ENCODE data around the gene SLC1A7. TPM values are rescaled to one million over a fixed set of nuclear protein-coding genes. Genes with fewer than 3 reads are reported as not detected.

The SLC1A7 gene
- total RNA-seq, 1 donor from 2014 or later, result not detected

DNA sequence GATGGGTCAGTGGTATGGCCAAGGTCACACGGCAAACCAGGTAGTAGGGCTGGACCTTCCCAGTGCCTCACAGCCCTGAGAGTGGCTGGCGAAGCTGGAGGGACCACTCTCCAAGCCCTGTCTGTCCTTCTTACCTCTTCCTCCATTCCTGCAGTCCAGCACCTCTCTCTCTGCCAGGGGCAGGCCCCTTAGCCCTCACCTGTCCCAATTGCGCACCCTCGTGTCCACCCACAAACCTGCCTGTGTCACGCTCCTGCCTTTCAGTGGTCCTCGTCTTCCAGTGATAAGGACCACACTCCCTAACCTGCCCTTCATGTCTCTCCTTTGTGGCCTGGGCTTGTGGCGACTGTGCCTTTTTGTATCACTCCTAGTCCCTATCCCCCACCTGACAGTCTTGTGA lies 77.0 kb downstream of the SLC1A7 start:
- no peak overlapping the region for H3K27ac Mint-ChIP-seq (ENCODE audit: unreplicated experiment)
- H3K4me3 Mint-ChIP-seq (ENCODE audit: unreplicated experiment), result no peak overlapping the region
- peaks cover 7% of the 10 kb centered on the region for H3K4me1 Mint-ChIP-seq (ENCODE audit: unreplicated experiment)
- no peaks in the 10 kb centered on the region for H3K9me3 Mint-ChIP-seq (ENCODE audit: unreplicated experiment)
- no peak for DNase-seq (ENCODE audit: extremely low spot score, unreplicated experiment)
- H3K36me3 Mint-ChIP-seq (ENCODE audit: unreplicated experiment), result no peaks in the 10 kb centered on the region
- no peaks in the 10 kb centered on the region for H3K27me3 Mint-ChIP-seq (ENCODE audit: unreplicated experiment)
- TF ChIP-seq, protein P1, sequence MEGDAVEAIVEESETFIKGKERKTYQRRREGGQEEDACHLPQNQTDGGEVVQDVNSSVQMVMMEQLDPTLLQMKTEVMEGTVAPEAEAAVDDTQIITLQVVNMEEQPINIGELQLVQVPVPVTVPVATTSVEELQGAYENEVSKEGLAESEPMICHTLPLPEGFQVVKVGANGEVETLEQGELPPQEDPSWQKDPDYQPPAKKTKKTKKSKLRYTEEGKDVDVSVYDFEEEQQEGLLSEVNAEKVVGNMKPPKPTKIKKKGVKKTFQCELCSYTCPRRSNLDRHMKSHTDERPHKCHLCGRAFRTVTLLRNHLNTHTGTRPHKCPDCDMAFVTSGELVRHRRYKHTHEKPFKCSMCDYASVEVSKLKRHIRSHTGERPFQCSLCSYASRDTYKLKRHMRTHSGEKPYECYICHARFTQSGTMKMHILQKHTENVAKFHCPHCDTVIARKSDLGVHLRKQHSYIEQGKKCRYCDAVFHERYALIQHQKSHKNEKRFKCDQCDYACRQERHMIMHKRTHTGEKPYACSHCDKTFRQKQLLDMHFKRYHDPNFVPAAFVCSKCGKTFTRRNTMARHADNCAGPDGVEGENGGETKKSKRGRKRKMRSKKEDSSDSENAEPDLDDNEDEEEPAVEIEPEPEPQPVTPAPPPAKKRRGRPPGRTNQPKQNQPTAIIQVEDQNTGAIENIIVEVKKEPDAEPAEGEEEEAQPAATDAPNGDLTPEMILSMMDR (IDR thresholded peaks at IDR 0.05), result no peak

DNA sequence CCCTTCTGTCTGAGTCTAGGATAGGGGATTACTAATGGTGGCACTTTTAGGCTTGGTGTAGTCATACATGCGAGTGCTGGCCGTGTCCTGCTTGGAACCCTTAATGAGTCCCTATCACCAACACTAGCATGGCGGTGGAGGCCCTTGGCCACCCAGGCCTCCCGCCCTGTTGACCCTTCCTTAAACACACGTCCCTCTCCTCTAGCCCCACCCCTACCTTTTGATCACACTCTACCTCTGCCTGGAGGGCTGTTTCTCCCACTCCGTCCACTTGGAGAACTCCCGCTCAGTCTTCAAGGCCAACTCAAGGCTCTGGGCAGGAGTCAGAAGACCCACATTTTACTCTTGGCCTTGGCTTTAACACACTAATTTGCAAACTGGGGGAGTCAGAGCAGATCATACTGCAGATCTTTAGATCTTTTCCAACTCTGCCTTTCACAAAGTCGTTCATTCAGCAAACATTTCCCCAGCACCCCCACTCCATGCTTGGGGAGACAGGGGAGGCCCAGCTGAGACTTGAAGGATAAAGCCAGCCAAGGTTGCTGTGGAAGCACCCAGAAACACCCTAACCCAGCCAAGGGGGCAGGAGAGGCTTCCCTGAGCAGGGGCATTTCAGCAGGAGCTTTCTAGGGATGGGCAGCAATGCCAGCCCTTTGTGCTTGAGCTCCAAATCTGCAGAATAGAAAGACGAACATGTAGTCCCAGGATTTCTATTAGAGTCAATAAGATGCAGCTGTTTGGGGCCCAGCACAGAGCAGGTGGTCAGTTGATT lies 78.5 kb downstream of the SLC1A7 start:
- H3K36me3 Mint-ChIP-seq (ENCODE audit: unreplicated experiment), result no peaks in the 10 kb centered on the region
- TF ChIP-seq, protein P1 (IDR thresholded peaks at IDR 0.05), result no peak
- no peak overlapping the region for H3K4me3 Mint-ChIP-seq (ENCODE audit: unreplicated experiment)
- H3K27ac Mint-ChIP-seq (ENCODE audit: unreplicated experiment), result no peak overlapping the region
- peak; percentile 71 for DNase-seq (ENCODE audit: extremely low spot score, unreplicated experiment)
- H3K4me1 Mint-ChIP-seq (ENCODE audit: unreplicated experiment), result peaks cover 7% of the 10 kb centered on the region
- H3K27me3 Mint-ChIP-seq (ENCODE audit: unreplicated experiment), result peaks cover 13% of the 10 kb centered on the region
- no peaks in the 10 kb centered on the region for H3K9me3 Mint-ChIP-seq (ENCODE audit: unreplicated experiment)

DNA sequence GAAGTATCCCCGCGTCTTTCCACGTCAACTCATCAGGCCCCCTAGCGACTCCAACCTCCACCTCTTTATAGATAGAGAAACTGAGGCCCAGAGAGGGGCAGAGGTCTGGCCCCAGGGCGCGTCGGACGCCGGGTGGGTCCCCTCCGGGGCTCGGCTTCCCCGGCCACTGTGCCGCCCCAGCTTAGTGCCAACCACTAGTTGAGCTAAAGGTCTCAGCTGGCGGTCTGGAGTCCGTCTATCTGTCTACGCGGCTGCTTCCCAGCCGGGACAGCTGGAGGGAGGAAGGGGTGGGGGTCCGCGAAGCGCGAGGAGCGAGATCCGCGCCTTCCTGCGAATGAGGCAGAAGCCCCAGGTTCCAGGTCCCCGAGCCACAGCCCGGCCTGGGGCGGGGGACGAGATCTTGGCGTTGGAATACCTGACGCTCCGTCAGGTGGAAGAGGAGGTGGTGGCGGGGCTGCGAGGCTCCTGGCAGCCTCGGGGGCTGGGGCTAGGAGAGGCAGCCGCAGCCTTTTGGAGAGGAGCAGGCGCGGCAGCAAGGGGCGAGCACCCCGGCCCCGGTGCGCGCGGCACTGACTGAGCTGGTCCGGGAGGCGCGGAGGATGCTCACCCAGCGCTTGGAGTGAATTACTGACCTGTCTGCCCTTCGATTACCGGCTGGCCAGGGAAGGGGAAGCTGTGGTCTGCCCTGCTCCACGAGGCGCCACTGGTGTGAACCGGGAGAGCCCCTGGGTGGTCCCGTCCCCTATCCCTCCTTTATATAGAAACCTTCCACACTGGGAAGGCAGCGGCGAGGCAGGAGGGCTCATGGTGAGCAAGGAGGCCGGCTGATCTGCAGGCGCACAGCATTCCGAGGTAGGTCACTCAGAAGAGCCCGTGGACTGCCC lies 79.5 kb downstream of the SLC1A7 start:
- DNase-seq (ENCODE audit: extremely low spot score, unreplicated experiment), result peak; percentile 84
- peaks cover 17% of the 10 kb centered on the region for H3K27me3 Mint-ChIP-seq (ENCODE audit: unreplicated experiment)
- H3K4me3 Mint-ChIP-seq (ENCODE audit: unreplicated experiment), result peak overlapping the region; percentile 74
- H3K36me3 Mint-ChIP-seq (ENCODE audit: unreplicated experiment), result peaks cover 3% of the 10 kb centered on the region
- H3K9me3 Mint-ChIP-seq (ENCODE audit: unreplicated experiment), result no peaks in the 10 kb centered on the region
- no peak overlapping the region for H3K27ac Mint-ChIP-seq (ENCODE audit: unreplicated experiment)
- H3K4me1 Mint-ChIP-seq (ENCODE audit: unreplicated experiment), result peaks cover 7% of the 10 kb centered on the region
- TF ChIP-seq, protein P1 (IDR thresholded peaks at IDR 0.05), result no peak

DNA sequence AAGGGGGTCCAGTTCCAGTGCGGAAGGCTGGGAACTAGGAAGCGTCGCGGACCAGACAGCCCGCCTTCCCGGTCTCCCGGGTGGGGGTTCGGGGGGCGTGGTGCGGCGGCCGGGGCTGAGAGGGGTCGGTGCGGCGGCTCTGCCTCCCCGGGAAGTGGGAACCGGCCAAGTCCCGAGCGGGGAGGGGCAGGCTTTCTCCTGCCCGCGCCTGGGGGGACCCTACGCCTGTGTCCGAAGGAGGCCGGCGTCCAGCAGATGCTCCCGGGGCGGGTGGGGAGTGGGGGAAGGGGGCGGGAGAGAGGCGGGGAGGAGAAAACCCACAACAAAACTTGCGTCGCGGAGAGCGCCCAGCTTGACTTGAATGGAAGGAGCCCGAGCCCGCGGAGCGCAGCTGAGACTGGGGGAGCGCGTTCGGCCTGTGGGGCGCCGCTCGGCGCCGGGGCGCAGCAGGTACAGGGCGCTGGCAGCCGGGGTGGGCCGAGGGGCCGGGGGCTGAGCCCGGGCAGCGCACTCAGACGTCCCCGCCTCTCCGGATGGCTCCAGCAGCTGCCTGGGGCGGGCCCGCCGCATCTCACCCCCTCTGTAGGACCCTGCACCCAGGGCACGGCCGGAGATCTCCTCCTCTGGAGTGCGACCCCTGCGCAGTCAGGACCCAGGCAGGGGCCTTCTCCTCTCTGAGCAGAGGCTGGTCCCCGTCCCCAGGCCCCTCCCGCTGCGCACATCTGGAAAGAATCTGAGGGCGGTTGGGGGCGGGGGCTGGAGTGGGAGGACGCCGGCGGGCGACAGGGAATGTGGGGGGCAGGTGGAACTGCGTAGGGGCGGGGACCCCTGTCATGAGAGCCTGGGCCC lies 80.4 kb downstream of the SLC1A7 start, which contains the start of gene PODN:
Gene PODN (plus strand): TSS at position 355 of the 849 bp plus-strand sequence. CDS start 7,643 bp downstream, outside the sequence.
- Mint-ChIP-seq H3K27ac (ENCODE audit: unreplicated experiment) (no peak within 1 kb of the TSS), H3K4me1 (ENCODE audit: unreplicated experiment) (peaks cover 7% of the 10 kb centered on the region), H3K9me3 (ENCODE audit: unreplicated experiment) (no peaks in the 10 kb centered on the region), H3K4me3 (ENCODE audit: unreplicated experiment) (peak within 1 kb of the TSS; percentile 75), H3K27me3 (ENCODE audit: unreplicated experiment) (peaks cover 20% of the 10 kb centered on the region), H3K36me3 (ENCODE audit: unreplicated experiment) (peaks cover 3% of the 10 kb centered on the region)
- peak; percentile 84 for DNase-seq (ENCODE audit: extremely low spot score, unreplicated experiment)
- TF ChIP-seq, protein P1 (IDR thresholded peaks at IDR 0.05), result no peak

Data from osteocyte (in vitro differentiated cells).